ENCODE measurements around the gene FLYWCH1. TPM values are rescaled to one million over a fixed set of nuclear protein-coding genes. Genes with fewer than 3 reads are reported as not detected.

FLYWCH1 gene
- total and polyA plus RNA-seq, 2 donors (not counting 3 experiments of a cell fraction or from before 2014, with no cell fraction given): 32.0 to 51.2 TPM

DNA sequence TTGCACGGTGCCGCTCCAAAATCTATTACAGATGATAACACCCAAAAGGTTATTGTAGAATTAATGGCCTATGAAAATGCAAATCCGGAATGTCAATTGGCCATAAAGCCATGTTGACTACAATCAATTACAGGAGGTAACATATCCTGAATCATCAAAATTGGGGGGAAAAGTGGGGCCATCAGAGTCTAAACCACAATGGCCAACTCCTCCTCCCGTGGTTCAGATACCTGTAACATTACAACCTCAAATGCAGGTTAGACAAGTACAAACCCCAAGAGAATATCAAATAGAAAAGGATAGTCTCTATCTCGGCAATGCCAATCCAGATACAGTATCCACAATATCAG, 14.9 kb downstream of the FLYWCH1 start:
- DNase-seq (ENCODE audit: low read depth, low spot score): no peak
- FAIRE-seq: no peak
- Histone ChIP-seq H3K9me1 (replicated peaks; ENCODE audit: control insufficient read depth, extremely low read depth, insufficient read depth, low read length) (no peaks in the 10 kb centered on the region), H3K4me3 (replicated peaks in 1 of 3; ENCODE audit: insufficient read depth in 1 of 3, low read depth in 1 of 3, low read length in 3 of 3) (peak overlapping the region in 1 of 3 experiments; percentile 7), H3K9me3 (replicated peaks; ENCODE audit: control insufficient read depth, insufficient read depth, low read length) (no peaks in the 10 kb centered on the region), H3K79me2 (ENCODE audit: control insufficient read depth, insufficient read depth, low read length) (peaks cover 2% of the 10 kb centered on the region), H3K36me3 (ENCODE audit: control insufficient read depth in 2 of 2, extremely low read depth in 1 of 2, insufficient read depth in 2 of 2, low read length in 2 of 2) (peaks cover 2 to 10% of the 10 kb centered on the region in 2 experiments), H3K4me1 (ENCODE audit: control insufficient read depth, extremely low read depth, insufficient read depth, low read length) (peaks cover 2% of the 10 kb centered on the region), H3K4me2 (ENCODE audit: insufficient read depth, low read length) (peak overlapping the region; percentile 49), H3K27me3 (ENCODE audit: control insufficient read depth in 2 of 2, insufficient read depth in 2 of 2, low read length in 2 of 2) (no peaks in the 10 kb centered on the region), H4K20me1 (replicated peaks; ENCODE audit: control insufficient read depth, extremely low read depth, insufficient read depth, low read length) (no peaks in the 10 kb centered on the region), H2AFZ (ENCODE audit: low read depth, low read length) (peak overlapping the region; percentile 75), H3K27ac (ENCODE audit: insufficient read depth, low read depth, low read length) (no peak overlapping the region), H3K9ac (replicated peaks; ENCODE audit: extremely low read depth, insufficient read depth, low read length) (no peak overlapping the region)
- no peak for TF ChIP-seq EZH2 (IDR thresholded peaks at IDR 0.05; ENCODE audit: borderline replicate concordance, low read depth, low read length, severe bottlenecking)
- no peak for TF ChIP-seq POLR2A (IDR thresholded peaks at IDR 0.05; ENCODE audit: low read depth, low read length)
- TF ChIP-seq FOS (IDR thresholded peaks at IDR 0.05; ENCODE audit: borderline replicate concordance, insufficient read depth, low read length): no peak
- no peak for TF ChIP-seq POLR2AphosphoS5 (IDR thresholded peaks at IDR 0.05; ENCODE audit: insufficient read depth, low read depth, low read length)
- no peak for TF ChIP-seq MYC (IDR thresholded peaks at IDR 0.05; ENCODE audit: low read depth, low read length)
- TF ChIP-seq, protein P1, sequence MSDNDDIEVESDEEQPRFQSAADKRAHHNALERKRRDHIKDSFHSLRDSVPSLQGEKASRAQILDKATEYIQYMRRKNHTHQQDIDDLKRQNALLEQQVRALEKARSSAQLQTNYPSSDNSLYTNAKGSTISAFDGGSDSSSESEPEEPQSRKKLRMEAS (IDR thresholded peaks at IDR 0.05; ENCODE audit: insufficient read depth, insufficient read length): no peak
- TF ChIP-seq GATA2 (IDR thresholded peaks at IDR 0.05; ENCODE audit: insufficient read depth, insufficient read length, low read depth, low read length): no peak
- TF ChIP-seq, protein P2, sequence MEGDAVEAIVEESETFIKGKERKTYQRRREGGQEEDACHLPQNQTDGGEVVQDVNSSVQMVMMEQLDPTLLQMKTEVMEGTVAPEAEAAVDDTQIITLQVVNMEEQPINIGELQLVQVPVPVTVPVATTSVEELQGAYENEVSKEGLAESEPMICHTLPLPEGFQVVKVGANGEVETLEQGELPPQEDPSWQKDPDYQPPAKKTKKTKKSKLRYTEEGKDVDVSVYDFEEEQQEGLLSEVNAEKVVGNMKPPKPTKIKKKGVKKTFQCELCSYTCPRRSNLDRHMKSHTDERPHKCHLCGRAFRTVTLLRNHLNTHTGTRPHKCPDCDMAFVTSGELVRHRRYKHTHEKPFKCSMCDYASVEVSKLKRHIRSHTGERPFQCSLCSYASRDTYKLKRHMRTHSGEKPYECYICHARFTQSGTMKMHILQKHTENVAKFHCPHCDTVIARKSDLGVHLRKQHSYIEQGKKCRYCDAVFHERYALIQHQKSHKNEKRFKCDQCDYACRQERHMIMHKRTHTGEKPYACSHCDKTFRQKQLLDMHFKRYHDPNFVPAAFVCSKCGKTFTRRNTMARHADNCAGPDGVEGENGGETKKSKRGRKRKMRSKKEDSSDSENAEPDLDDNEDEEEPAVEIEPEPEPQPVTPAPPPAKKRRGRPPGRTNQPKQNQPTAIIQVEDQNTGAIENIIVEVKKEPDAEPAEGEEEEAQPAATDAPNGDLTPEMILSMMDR (IDR thresholded peaks at IDR 0.05; ENCODE audit: extremely low read depth in 1 of 2, insufficient read depth in 1 of 2, low read depth in 1 of 2, low read length in 2 of 2): no peak
- TF ChIP-seq JUN (IDR thresholded peaks at IDR 0.05; ENCODE audit: borderline replicate concordance, insufficient read depth, insufficient read length, low read depth): no peak
- dilution Hi-C loops (cut with MboI; ENCODE audit: extremely low pct_ligation_motif_present, low sequenced_read_pairs) (no loop called here), intact Hi-C loops (cut with micrococcal nuclease) (no loop called here)
- no TSS peak for BruUV-seq (replicated peaks)
- ChIA-PET POLR2A (no interaction called here), CTCF (interaction anchor here (0.8 to 2.2 kb wide), 29 partner anchors 9 to 277 kb away, joined by 3 to 36 read pairs (median 7); partner anchors contain the start of genes FLYWCH1 and FLYWCH2)

Measured in endothelial cell of umbilical vein (primary cell).